GM19240 (cell line): Measurements from ENCODE around the gene CLDN9.
A peak's percentile ranks its signal among the peaks of the same experiment; 100 is the strongest.

ENCODE experiments used
- DNase-seq: peaks from one replicate; pipeline ENCODE4 v3.0.0; 2011; ENCODE audit warnings: low spot score; ENCODE audit not compliant: insufficient read length

The CLDN9 gene

DNA sequence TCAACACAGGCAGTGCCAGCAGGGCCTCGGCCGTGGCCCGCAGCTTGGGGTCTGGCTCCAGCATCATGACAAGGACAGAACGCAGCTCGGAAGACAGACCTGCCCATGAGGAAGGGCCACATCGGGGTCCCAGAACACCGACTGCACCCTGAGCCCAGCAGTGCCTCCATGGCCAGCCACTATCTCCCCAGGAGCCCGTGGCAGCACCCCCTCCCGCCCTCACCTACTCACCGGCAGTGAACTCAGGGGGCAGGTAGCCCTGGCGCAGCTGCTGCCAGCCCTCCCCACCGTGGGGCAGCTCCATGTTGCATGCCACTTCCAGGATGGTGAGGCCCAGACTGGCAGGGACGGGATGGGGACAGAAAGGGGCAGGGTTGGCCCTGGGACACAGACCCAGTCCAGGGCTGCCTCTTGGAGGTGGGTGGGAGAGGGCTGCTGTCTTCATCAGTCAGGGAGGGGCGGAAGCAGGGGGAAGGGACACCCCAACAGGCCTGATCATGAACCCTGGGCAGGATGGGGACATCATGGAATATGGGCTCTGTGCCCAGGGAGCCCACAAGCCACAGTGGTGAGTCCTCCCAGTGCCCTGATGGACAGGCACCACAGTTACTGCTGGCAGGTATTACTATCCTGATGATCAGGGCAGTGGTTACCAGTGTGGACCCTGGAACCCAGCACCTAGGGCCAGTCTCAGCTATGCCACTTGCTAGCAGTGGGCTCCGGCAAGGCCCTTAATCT, 38.2 kb upstream of the CLDN9 start:
- DNase-seq: no peak

DNA sequence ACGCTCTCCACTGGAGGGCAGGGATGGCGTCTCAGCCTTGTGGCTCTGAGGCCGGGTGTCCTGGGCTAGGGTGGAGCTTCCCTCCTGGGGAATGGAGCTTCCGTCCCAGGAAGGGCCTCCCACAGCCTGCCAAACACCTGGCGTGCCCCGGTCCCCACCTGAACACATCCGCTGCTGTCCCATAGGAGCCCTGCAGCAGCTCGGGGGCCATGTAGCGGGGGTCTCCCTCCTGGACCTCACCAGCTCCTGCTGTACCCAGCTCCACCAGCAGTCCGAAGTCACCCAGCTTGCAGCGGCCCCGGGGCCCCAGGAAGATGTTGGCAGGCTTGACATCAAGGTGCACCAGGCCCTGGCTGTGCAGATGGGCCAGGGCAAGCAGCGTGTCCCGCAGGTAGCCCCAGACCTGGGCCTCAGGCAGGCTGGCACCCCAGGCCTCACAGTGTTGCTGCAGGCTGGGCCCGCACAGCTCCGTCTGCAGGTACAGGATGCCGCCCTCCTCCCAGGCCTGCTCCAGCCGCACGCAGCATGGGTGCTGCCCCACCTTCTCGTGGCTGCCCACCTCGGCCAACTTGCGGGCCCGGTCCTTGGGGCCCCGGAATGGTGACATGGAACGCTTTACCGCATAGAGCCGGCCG, 37.4 kb upstream of the CLDN9 start:
- DNase-seq: no peak

DNA sequence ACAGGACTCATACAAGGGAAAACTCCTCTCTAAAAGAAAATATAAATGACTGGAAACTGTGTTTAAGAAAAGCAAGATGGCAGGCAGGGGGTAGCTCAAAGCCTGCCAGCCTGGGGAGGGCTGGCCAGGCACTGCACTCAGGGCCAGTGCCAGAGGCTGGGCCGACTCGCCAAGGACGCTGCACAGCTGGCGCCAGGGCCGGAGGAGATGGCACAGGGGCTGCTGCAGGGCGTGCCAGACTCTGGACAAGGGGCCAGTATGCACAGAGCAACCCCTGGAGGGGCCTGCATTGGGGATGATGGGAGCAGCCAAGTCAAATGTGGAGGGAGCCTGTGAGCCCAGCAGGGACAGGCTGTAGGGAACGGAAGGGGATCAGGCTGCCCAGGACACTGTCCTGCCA, 36.5 kb upstream of the CLDN9 start:
- no peak for DNase-seq

DNA sequence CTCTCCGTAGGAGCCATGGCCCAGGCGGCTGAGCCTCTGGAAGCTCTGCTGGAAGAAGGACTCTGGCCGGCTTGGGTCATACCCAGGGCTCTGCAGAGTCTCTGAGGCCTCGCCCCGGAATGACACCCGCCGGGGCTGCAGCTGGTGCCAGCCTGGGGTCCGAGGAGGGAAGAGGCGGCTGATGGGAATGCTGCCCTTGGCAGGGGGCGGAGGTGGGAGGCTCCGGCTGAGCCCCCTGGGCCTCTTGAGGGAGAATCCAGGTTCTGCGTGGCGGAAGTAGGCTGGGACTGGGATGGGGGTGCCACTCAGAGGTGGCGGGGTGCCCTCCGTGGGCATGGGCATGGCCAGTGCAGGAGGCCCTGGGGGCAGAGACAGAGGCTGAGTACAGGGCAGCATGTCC, 36.0 kb upstream of the CLDN9 start:
- DNase-seq: no peak

DNA sequence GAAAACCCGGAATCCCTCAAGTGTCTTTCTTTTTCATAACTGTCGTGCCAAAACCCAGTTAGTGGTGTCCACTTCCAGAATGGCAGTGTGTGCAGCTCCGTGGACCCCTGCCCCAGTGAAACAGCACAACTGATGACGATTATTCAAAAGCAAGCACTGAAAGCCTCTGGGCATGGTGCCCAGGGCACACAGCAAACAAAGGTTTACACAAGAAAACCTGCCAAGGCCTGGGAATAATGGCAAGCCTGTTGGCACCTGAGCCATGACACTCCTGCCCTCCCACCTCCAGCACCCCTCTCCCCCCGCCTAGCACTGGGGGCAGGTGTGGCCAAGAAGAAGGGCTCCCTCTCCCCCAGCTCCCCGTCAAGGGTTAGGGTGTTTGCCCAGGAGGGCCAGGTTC, 35.3 kb upstream of the CLDN9 start:
- DNase-seq: no peak

DNA sequence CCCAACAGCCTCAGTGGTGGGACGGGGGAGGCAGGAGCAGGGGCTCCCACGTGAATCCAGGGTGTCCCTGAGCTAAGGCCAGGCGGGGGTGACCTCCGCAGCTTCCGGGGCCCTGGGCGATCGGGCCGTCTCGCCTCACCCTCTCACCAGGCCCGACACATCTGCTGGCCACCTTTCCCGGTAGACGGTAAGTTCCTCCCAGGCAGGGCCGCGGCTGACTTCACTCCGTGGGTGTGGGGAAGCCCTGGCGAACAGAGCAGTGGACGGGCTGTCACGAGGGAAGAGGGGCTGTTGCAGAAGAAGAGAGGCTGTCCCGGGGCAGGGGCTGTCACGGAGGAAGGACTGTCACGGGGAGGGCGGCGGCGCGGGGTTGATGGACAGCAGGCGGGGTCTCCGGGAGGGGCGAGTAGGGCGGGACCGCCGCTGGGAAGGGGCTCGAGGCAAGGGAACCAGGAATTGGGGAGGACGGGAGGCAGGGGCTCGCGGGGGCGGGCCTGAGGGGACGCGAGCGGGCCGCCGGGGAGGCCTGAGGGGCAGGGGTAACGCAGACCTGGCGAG, 33.0 kb upstream of the CLDN9 start:
- DNase-seq: no peak

DNA sequence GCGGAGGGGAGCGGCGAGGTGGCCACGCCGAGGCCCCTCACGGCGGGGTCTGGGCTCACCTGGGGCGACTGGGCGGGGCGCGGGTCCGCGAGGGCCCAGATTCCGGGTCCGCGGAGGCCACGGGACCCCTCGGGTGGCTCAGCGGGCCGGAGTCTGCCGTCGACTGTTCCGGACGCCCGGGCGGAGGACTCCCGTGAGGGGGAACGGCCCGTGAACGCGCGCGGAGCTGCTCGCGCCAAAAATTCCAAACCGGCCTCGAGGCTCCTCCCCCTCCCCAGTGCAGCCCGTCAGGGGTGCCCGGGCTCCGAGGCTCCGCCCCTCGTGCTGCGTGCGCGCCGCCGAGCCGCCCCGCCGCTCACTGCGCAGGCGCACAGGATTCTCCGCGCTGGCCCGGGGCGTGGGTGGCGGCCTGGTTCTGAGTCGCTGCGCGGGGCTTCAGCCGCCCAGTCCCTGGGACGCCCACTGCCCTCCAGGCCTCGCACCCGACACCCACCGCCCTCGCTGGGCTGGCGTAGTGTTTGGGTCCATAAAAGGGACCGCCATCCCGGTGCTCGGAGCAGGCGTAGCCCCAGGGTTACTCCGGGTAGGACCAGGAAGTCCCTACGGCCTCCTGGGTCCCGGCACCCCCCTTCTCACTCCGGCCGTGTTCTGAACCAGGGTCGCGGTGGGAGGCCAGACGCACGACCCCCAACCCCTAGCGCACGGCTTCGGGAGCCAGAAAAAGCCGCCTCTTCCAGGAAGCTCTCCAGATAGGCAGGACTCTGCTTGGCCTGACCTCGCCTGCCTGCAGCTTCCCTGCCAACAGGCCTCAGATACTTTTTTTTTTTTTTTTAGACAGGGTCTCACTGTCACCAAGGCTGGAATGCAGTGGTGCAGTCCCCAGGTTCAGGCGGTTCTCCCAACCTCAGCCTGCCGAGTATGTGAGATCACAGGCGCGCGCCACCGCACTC, 32.2 kb upstream of the CLDN9 start, which contains the start of gene PKMYT1:
Gene PKMYT1 (minus strand): TSS at position 220 of the 950 bp plus-strand sequence. CDS start 789 bp downstream, outside the sequence.
- peak; percentile 100 for DNase-seq

DNA sequence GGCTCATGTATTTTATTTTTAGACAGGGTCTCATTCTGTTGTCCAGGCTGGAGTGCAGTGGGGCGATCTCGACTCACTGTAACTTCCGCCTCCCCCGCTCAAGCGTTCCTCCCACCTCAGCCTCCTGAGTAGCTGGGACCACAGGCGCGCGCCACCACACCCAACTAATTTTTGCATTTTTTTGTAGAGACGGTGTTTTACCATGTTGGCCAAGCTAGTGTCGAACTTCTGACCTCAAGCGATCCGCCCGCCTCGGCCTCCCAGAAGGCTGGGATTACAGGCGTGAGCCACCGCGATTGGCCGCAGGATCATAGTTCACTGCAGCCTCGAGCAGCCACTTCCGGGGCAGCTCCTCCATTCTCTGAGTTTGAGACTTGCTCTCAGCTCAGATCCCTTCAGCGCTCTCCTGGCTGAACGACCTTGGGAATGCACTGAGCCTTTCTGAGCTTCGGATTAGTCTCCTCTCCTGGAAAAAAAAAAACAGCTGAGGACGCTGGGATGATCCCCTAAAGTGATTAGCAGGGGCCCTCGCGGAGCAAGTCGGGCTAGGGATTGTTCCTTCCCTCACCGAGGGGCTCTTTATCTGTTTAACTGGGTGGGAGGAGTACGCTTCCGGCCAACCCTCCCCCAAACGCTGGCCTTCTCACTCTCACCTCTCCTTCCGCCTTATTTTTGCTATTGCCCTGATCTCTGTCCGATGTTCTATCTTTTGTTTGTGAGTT, 31.4 kb upstream of the CLDN9 start:
- no peak for DNase-seq

DNA sequence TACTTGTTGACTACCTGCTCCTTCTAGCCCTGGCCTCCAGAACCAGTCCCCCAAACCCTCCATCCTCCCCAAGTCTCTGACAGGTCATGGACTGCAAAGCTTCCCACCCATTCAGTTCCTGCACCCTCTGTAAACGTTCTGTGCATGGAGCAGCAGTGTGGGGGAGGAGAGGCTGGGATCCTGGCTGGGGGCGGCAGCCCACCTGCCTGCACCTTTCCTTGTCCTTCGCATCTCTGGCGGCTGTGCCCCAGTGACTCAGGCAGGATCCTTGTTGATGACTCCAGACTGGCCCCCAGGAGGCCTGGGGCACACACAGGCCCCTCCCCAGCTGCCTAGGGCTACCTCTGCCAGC, 30.8 kb upstream of the CLDN9 start:
- DNase-seq: no peak

DNA sequence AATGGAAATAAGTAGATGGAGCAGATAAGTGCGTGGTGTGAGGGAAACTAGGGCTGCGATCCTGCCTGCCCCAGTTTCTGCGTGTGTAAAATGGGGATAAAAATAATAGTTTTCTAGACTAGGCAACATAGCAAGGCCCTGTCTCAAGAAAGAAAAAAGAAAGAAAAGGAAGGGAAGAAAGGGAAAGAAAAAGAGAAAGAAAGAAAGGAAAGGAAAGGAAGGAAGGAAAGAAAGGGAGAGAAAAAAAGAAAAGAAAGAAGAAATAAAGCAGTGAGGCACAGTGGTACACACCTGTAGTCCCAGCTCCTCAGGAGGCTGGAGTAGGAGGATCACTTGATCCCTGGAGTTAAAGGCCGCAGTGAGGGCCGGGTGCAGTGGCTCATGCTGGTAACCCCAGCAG, 30.3 kb upstream of the CLDN9 start:
- DNase-seq: no peak

DNA sequence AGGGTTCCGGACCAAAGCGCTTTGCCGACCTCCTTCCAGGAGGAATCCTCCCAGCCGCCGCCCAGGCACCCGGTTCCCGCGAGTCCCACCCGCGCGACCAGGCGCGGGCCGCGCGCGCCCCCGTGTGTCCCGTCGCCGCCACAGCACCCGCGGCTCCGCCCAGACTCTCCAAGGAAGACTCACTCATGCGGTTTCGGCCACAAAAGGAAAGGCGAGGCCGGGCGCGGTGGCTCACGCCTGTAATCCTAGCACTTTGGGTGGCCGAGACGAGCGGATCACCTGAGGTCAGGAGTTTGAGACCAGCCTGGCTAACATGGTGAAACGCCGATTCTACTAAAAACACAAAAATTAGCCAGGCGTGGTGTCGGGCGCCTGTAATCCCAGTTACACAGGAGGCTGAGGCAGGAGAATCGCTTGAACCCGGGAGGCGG, 29.0 kb upstream of the CLDN9 start:
- peak; percentile 91 for DNase-seq

DNA sequence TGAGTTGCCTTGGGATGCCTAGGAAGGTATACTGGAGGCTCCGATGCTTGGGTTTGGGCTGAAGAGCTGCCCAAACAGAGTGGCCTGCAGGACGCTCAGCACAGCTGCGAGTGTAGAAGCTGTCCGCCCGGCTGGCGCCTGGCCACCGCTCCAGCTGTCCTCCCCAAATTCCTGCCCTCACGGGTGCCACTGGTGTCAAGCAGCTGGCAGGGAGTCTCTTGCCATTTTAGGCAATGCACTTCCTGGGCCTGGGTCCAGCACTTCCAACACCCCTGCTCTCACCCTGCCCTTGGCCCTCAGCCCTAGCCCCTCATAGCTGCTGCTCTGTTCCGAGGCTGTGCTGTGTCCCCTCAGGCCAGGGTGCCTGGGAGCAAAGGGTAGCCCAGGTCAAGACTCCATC, 27.3 kb upstream of the CLDN9 start:
- DNase-seq: no peak

DNA sequence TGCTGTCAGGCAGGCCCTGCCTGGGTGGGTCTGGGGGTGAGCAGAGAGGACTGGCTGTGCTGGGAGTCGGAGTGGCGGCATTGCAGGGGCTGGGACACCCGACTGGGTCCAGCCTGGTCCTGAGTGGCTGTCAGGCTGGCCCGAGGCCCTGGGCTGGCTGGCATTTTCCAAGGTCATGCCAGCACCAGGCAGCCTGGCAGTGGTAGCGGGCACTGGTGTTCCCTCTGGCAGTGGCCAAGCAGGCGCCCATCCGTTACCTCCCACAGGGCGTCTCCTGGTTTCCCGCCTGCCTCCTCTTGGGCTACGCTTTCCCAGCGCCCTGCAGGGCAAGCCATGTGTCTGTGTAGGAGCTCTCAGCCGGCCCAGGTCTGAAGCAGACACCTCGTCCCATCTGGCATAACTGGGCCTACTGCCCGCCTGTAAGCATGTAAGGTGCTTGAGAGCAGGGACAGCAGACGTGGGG, 26.8 kb upstream of the CLDN9 start:
- no peak for DNase-seq

DNA sequence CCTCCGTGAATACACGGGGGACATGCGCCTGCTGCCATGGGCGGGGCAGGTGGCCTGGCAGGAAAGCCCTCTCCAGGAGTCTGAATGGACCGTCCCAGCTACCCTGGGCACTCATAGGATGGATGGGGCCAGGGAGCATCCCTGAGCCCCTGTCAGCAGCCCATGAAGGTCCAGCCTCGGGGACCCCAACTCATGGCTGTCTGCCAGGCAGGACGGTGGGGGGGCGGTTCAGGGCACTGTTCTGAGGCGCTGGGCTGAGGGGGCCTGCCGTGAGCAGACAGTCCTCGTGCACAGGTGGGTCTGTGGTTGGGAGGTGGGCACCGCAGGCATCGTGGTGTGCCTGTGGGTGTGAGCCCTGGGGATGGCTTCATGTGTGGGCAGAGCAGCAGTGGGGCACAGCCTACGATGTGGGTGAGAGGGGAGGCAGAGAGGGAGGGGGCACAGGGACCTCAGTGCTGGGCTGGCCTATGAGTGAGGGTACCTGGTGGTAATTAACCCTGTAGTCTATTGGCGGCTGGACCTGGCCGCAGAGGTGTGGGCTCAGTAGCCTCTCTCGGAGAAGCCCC, 26.0 kb upstream of the CLDN9 start:
- DNase-seq: no peak

DNA sequence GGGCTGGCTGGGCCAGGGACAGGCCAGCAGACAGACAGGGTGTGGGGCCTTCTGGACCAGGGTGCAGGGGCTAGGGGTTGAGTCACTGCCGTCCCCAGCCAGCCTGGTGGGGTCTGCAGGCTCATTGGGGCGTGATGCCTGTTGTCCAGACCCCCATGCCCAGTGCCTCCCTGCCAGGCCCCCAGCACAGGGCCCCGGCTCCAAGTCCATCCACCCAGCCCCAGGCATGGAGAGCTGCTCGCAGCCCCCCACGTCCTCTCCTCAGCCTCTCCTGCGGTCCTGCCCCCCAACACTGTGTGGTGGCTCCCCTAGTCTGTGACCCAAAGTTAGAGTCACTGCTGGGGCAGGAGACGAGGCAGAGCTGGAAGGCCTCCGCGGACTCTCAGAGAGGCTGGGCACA, 25.4 kb upstream of the CLDN9 start:
- no peak for DNase-seq

DNA sequence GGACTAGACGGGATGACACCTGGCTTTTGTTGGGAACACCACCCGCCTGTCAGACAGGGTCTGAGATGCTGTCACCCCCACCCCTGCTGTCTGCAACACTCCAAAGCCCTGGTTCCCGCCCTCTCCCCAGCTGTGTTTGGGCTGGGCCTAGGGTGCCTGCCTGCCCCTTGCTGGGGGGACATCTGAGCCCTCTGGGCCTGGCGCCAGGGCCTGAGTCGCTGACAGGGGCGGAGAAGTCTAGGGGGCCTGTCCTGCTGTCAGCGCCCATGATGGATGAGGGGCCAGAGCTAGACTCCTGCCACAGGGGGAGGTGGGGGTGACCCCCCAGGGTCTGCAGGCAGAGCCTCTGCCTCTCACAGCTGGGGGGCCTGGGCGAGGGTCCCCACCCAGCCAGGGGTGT, 24.9 kb upstream of the CLDN9 start:
- no peak for DNase-seq

DNA sequence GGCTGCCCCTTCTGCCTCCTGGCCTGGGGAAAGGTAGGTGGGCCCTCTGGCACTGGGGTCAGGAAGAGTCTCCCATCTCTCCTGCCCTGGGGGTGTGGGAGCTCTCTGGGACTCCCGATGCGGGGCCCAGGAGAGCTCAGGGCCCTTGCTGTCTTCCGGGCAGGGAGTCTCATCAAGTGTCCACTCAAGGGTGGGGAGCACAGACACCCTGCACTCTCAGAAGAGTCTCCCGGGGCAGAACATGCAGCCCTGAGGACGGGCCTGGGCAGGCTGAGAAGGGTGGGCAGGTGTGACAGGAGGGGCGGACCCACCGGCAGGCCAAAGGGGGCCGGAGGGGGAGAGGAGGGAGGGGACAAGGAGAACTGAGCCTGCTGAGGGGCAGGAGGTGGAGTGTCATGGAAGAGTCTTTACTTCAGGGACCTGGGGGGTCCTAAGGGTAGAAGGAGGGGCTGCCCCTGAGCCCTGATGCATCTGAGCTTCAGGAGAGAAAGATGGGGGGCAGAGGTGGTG, 24.1 kb upstream of the CLDN9 start:
- no peak for DNase-seq

DNA sequence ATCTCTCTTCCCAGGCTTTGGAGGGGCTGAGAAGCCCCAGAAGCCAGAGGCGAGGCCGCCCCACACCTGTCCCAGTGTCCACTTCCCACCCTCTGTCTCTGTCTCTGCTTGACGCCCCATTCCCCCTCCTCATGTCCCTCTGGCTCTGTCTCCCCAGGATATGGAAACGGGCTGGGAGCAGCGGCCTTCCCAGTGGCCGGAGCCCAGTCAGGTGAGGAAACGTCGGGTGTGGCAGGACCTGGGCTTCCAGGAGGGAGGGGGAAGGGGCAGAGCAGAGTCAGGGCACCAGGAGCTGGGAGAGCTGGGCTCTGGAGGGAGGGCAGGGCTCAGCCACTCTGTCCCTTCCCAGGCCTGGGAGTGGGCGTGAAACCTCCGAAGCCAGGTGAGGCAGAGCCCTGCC, 21.8 kb upstream of the CLDN9 start:
- no peak for DNase-seq

DNA sequence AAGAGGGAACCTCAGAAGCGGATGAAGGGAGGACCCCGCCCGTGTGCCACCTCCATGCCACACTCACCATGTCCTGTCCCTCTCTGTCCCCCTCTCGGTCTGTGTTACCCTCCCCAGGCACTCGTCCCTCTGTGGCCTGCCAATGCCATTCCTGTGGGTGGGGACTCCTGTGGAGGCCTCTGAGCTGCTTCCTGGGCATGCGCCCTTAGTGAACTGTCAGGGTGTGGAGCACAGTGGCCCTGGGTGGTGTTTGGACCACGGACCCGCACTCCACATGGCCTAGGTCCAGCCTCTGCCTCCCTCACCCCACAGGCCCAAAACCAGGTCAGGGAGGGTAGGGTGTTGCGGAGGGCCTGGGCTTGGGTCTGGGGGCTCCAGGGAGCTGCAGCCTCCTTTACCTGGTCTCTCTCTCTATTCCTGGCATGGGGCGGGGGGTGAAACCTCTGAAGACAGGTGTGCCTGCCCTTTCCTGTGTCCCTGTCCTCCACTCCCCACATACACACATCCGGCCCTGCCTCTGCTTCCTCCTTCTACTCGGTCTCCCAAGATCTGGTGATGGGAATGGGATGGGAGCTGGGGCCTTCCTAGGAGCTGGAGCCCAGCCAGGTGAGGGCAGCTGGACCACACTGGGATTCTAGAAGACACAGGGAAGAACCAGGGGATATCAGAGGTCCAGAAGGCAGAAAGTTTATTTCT, 21.0 kb upstream of the CLDN9 start:
- DNase-seq: no peak
